Esophagus (tissue), 2 donors: ENCODE results near the gene CNST. TPM values are rescaled to one million over a fixed set of nuclear protein-coding genes. Genes with fewer than 3 reads are reported as not detected.
A peak's percentile ranks its signal among the peaks of the same experiment; 100 is the strongest.

ENCODE experiments used
- H3K27ac ChIP-seq, 2 donors: one replicate each; pipeline ENCODE4 v1.5.1; 2013; ENCODE audit warnings: low read depth in 2 of 2, mild to moderate bottlenecking in 2 of 2, inconsistent platforms in 1 of 2, low read length in 1 of 2, moderate library complexity in 1 of 2
- H3K27me3 ChIP-seq, 2 donors: one replicate each; pipeline ENCODE4 v1.6.1; 2013; ENCODE audit warnings: low read length in 2 of 2, control low read depth in 1 of 2, mild to moderate bottlenecking in 1 of 2; ENCODE audit not compliant: insufficient read depth in 2 of 2, control insufficient read depth in 1 of 2
- H3K36me3 ChIP-seq, 2 donors: one replicate each; pipeline ENCODE4 v1.6.1; 2013; ENCODE audit warnings: low read length in 1 of 2; ENCODE audit not compliant: control insufficient read depth in 2 of 2, insufficient read depth in 2 of 2
- H3K4me1 ChIP-seq, 2 donors: one replicate each; pipeline ENCODE4 v1.6.1; 2013; ENCODE audit warnings: low read length in 1 of 2; ENCODE audit not compliant: control insufficient read depth in 2 of 2, insufficient read depth in 2 of 2
- H3K4me3 ChIP-seq, 2 donors: one replicate each; pipeline ENCODE4 v1.5.1; 2013; ENCODE audit warnings: low read length in 2 of 2, mild to moderate bottlenecking in 2 of 2, low read depth in 1 of 2, moderate library complexity in 1 of 2
- H3K9me3 ChIP-seq, 2 donors: one replicate each; pipeline ENCODE4 v1.6.1; 2013; ENCODE audit warnings: mild to moderate bottlenecking in 2 of 2, low read depth in 1 of 2, low read length in 1 of 2, moderate library complexity in 1 of 2; ENCODE audit not compliant: control insufficient read depth in 2 of 2, insufficient read depth in 1 of 2
- whole genome bisulfite sequencing, 2 donors: extraction: QIAGEN DNeasy Blood & Tissue Kit; methylation state at CpG; one replicate each; pipeline ENCODE4 v1.1.7; 2013; 5-methylcytosine and 5-hydroxymethylcytosine counted together
- polyA plus RNA-seq, 2 donors: library from polyadenylated mRNA; stranded (reverse); fragments of 200-250 nt; gene quantifications; one replicate each; pipeline ENCODE4 v1.2.3, GENCODE V29; 2013
- donor health status: healthy with polysubstance abuse.
- donor health status: Bipolar disorder and iron deficiency.

The CNST gene
- polyA plus RNA-seq, result 10 to 100 TPM in 1 of 2 donors, 1 to 10 TPM in 1; 7.5 to 12.2 TPM

- Histone ChIP-seq H3K4me1 (peaks cover 3 to 4% of the 10 kb centered on the region in 2 donors), H3K36me3 (no peaks in the 10 kb centered on the region), H3K27ac (peak within 1 kb of the TSS; percentile 96 to 98), H3K9me3 (no peaks in the 10 kb centered on the region), H3K4me3 (peak within 1 kb of the TSS; percentile 93 to 96), H3K27me3 (no peaks in the 10 kb centered on the region)
- 0 to 1% methylated on average over 45 to 61 of the region's 62 CpGs for WGBS, 2 donors
Observed at GRCh38 chr1:246566128-246566812, at the start of gene CNST, which contains the start of gene TFB2M. TSS of gene CNST (plus strand) at chr1:246566456. CDS start at chr1:246591563, 25,107 bp downstream. TSS of gene TFB2M (minus strand) at chr1:246566261. CDS start at chr1:246566138, 123 bp downstream.

DNA sequence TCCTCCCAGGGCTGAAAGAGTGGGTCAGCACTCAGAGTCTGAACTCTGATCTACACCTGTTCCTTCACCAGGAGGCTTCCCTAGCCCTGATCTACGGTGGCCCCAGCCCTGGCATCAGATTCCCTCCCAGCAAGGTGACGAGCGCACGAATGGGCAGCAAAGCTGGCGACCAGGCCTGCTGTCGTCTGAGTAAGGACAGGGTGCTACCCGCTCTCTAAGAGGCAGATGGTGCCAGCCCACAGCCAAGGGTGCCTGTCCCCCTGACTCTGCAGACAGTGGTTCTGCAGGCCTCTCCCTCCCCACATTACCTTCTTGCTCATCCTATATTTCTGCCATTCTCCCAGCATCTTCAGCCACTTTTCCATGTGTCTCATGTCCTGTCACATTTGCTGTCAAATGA, 48.9 kb upstream of the CNST start:
- H3K36me3 ChIP-seq, result no peaks in the 10 kb centered on the region
- H3K9me3 ChIP-seq, result peaks cover 9 to 43% of the 10 kb centered on the region in 2 donors
- H3K4me1 ChIP-seq, result no peaks in the 10 kb centered on the region
- WGBS, 2 donors, result 80 to 85% methylated on average over 7 of the region's 7 CpGs
- no peaks in the 10 kb centered on the region for H3K27me3 ChIP-seq
- no peak overlapping the region for H3K27ac ChIP-seq
- no peak overlapping the region for H3K4me3 ChIP-seq

GRCh38 chr1:246518456-246519205, 47.6 kb upstream of the CNST start:
- WGBS, 2 donors, result 89 to 90% methylated on average over 17 of the region's 17 CpGs
- H3K36me3 ChIP-seq, result no peaks in the 10 kb centered on the region
- no peak overlapping the region for H3K4me3 ChIP-seq
- no peaks in the 10 kb centered on the region for H3K4me1 ChIP-seq
- peaks cover 5 to 41% of the 10 kb centered on the region in 2 donors for H3K9me3 ChIP-seq
- no peak overlapping the region for H3K27ac ChIP-seq
- H3K27me3 ChIP-seq, result no peaks in the 10 kb centered on the region

DNA sequence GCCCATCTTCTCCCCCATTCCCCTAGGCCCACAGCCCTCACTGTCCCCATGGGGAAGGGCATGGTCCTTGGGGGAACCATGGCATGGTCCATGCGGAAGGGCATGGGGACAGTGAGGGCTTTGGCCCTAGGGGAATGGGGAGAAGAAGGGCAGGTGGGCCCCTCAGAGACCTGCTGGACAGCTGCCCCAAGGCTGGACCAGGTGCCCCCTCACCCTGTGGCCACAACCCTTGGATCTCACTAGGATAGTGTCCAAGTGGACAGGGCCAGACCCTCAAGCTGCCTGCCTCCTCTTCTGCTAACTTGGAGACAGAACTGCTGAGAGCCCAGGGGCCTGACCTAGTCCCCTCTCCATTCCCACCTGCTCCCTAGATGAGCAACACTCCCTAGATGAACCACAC, 46.7 kb upstream of the CNST start:
- no peak overlapping the region for H3K4me3 ChIP-seq
- H3K27me3 ChIP-seq, result no peaks in the 10 kb centered on the region
- H3K4me1 ChIP-seq, result no peaks in the 10 kb centered on the region
- H3K9me3 ChIP-seq, result peaks cover 5 to 36% of the 10 kb centered on the region in 2 donors
- 95 to 100% methylated on average over 1 of the region's 1 CpG for WGBS, 2 donors
- H3K36me3 ChIP-seq, result no peaks in the 10 kb centered on the region
- no peak overlapping the region for H3K27ac ChIP-seq

- Histone ChIP-seq H3K27me3 (peaks cover 0 to 2% of the 10 kb centered on the region in 2 donors), H3K4me1 (peaks cover 0 to 6% of the 10 kb centered on the region in 2 donors), H3K4me3 (no peak overlapping the region), H3K36me3 (no peaks in the 10 kb centered on the region), H3K27ac (no peak overlapping the region), H3K9me3 (peaks cover 0 to 12% of the 10 kb centered on the region in 2 donors)
- WGBS, 2 donors, result 85 to 86% methylated on average over 4 of the region's 4 CpGs
Observed at GRCh38 chr1:246526380-246526779, 39.9 kb upstream of the CNST start.

DNA sequence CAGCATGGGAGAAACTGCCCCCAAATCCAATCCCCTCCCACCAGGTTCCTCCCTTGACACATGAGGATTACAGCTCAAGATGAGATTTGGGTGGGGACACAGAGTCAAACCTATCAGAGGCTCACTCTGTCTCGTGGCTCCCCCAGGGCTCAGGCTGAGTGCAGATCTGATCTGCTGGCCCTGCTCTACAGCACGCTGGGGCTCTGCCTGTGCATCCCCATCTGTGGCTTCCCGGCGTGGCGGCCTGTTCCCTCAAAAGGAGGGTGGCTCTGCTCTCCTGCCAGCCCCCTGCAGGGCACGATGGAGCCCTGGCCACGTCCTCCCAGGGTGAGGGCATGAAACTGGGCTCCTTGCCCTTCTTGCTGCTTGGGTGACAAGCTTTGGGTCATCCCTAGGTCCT, 39.3 kb upstream of the CNST start:
- no peak overlapping the region for H3K4me3 ChIP-seq
- H3K27ac ChIP-seq, result no peak overlapping the region
- peaks cover 0 to 12% of the 10 kb centered on the region in 2 donors for H3K9me3 ChIP-seq
- H3K27me3 ChIP-seq, result peaks cover 0 to 2% of the 10 kb centered on the region in 2 donors
- no peaks in the 10 kb centered on the region for H3K36me3 ChIP-seq
- WGBS, 2 donors, result 77 to 78% methylated on average over 7 of the region's 7 CpGs
- H3K4me1 ChIP-seq, result peaks cover 0 to 6% of the 10 kb centered on the region in 2 donors

DNA sequence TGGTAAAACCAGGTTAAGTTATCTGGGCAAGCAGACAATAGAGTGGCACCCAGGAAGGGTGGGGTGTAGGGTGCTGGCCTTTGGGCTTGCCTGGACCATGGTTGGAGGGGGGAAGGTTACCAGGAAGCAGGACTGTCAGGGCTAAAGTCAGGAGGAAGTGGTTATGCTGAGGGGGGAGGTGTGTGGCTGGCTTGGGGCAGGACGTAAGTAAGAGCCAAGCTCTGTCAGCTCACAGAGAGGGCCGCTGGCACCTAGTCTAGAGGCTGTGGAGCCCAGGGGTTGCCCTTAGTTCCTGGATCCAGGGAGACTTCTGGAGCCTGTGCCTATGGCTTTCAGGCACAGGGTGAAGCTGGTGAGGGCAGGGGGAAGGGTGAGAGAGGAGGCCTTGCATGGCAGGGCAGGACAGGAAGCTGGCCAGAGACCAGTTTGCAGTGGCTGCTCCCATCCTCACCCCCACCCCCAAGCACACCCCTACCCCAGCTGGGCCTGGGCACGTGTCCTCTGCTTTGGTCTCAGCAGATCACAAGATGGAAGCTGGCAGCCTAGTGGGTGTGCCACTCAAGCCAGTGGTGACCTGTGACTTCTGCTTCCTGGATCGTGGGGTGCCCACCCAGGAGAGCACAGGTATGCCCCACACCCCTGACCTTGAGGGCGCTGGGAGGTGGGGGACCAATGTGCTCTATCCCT, 38.7 kb upstream of the CNST start:
- WGBS, 2 donors, result 44 to 48% methylated on average over 5 of the region's 5 CpGs
- Histone ChIP-seq H3K4me1 (peaks cover 0 to 6% of the 10 kb centered on the region in 2 donors), H3K27ac (no peak overlapping the region), H3K9me3 (peaks cover 0 to 9% of the 10 kb centered on the region in 2 donors), H3K36me3 (no peaks in the 10 kb centered on the region), H3K4me3 (no peak overlapping the region), H3K27me3 (peaks cover 0 to 2% of the 10 kb centered on the region in 2 donors)

DNA sequence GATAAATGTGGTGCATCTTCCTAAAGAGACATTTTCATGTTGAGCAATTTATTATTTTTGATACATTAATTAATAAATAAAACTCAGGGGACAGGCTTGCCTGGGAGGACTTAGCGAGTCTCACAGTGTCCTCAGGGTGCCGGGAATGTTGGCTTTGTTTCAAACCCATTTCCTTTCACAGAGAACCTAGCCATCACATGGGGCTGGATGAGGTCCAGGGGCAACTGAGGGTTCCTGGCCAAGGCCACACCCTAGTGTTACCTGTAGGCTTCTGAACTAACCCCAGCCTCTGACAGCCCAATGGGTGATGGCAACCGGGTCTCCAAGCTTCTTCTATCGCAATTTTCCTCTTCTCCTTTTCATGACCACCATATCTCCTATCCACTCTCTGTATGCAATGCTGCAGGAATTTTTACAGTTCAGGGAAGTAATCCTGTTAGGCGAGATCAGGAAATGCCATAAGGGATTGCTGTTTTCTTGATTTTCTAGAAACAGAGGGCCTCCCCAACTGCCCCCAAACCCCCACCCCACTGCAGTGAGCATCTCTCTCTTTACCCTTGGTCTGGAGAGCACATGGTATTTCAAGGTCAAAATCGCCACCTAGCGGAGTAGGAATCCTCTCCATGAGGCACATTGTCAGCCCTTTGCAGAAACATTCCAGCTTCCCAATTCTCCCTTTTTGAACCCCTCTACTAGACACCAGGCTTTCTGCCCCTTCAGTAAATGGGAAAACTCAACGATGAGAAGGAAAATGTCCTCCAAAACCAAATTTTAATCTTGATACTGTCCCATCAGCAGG, 37.1 kb upstream of the CNST start:
- H3K36me3 ChIP-seq, result no peaks in the 10 kb centered on the region
- H3K4me1 ChIP-seq, result peaks cover 0 to 6% of the 10 kb centered on the region in 2 donors
- H3K27ac ChIP-seq, result no peak overlapping the region
- WGBS, 2 donors, result 69 to 74% methylated on average over 8 of the region's 8 CpGs
- no peak overlapping the region for H3K4me3 ChIP-seq
- H3K27me3 ChIP-seq, result peaks cover 0 to 2% of the 10 kb centered on the region in 2 donors
- H3K9me3 ChIP-seq, result peaks cover 0 to 9% of the 10 kb centered on the region in 2 donors

DNA sequence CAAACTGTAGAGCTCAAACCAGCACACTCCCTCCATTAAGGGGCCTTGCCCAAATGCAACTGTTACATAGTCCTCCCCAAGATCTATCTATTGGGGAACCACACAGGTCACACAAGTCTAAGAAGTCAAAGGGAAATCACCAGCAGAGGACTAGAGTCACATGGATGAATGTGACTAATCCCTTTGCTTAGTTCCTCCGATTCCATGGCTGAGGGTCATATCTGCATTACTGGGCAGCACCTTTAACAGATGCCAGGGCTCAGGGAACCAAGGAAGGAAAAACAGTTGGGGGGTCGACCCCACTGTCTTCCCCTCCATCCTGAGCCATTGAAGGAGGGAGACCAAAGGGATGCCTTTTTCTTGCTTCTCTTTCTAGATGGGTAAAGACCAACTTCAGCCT, 35.8 kb upstream of the CNST start:
- Histone ChIP-seq H3K9me3 (peaks cover 0 to 9% of the 10 kb centered on the region in 2 donors), H3K27me3 (peaks cover 0 to 2% of the 10 kb centered on the region in 2 donors)
- WGBS, 2 donors, result 72 to 74% methylated on average over 2 of the region's 2 CpGs

More for the DNA sequence above, 35.8 kb upstream of the CNST start:
- Histone ChIP-seq H3K4me1 (peaks cover 0 to 6% of the 10 kb centered on the region in 2 donors), H3K36me3 (no peaks in the 10 kb centered on the region), H3K4me3 (no peak overlapping the region), H3K27ac (no peak overlapping the region)
